GM20431 (cell line): ENCODE measurements around the gene BRS3.
"Not testable (repeated sequence)": the region's sequence is repeated elsewhere in the genome, so short reads cannot be mapped to it uniquely, and the experiment has no call there.

Experiments
- in situ Hi-C: fragments of 300-500 bp; cut with MseI, MboI; formaldehyde crosslinking; loops from one replicate; pipeline ENCODE4 v1.15.0; 2020; ENCODE audit warnings: low sequenced_read_pairs; ENCODE audit not compliant: unreplicated experiment

Gene BRS3

DNA sequence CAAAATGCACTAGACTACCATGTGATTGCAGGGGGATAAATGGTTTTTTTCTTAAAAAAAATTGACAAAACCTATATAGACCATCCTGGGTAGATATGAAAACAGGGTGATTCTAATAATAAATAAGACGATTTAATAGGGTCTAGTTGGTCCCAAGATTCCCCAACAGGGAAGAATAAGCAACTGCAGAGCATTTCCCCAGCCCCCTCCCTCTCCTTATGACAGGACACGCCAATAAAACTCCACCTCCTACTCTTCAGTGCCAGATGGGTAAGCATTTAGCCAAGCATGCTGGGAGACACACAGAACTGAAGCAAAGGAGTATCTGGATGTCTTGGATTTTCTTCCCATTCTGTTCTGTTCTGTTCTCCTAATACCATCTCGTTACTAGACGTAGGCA, at the start of gene BRS3:
TSS of gene BRS3 (plus strand) at position 301 of the 400 bp plus-strand sequence. CDS start 168 bp downstream, outside the sequence.
- in situ Hi-C loops: no loop called here

DNA sequence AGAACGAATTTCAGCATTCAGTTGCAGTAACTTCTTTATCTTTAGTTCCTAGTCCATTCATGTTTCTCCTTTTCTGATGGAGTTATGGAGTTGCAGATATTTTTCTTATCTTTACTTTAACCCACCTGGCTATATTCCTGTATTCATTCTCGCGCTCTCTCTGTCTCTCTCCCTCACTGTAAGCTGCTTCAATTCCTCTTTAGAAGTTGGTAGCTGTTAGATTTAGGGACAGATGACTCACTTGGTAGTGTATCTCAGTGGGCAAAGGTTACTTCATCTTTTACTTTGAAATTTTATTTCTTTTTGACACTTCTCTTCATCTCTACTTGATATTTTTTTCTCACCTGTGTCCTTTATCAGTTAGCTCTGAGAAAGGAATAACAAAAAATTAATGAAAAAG, 49.6 kb upstream of the BRS3 start:
- in situ Hi-C loops: no loop called here

DNA sequence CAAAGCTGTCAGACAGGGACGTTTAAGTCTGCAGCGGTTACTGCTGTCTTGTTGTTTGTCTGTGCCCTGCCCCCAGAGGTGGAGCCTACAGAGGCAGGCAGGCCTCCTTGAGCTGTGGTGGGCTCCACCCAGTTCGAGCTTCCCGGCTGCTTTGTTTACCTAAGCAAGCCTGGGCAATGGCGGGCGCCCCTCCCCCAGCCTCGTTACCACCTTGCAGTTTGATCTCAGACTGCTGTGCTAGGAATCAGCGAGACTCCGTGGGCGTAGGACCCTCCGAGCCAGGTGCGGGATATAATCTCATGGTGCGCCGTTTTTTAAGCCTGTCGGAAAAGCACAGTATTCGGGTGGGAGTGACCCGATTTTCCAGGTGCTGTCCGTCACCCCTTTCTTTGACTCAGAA, 42.1 kb upstream of the BRS3 start:
- in situ Hi-C loops: not testable (repeated sequence)

DNA sequence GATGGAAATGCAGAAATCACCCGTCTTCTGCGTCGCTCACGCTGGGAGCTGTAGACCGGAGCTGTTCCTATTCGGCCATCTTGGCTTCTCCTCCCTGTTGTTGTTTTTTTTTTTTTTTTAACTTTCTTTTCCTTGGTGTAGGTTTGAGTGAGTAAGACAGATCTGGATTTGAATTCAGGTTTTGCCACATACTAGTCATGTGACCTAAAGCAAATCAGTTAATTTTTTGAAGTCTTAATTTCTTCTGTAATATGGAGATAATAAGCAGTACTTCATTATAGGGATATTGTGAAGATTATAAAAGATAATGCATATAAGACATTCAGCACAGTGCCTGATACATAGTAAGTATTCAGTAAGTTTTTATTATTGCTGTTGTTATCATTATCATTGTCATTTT, 41.5 kb upstream of the BRS3 start:
- in situ Hi-C loops: no loop called here

DNA sequence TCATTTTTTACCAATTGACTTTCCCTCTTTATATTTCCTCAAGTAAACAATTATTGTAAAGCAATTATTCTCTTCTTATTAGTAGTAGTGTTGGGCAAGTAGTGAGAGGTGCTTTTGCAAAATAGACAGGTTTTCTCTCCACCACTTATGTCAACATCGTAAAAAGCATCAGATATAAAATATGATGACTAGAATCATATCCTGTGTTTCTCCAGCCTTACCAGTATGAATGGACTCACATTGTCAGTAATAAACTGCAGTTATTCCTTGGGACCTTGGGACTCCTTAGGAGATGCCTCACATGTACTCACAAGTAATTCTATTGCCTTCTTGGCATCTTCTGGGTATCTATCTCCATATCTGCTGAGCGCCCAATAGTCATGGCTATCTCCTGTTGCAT, 40.4 kb upstream of the BRS3 start:
- in situ Hi-C loops: no loop called here

DNA sequence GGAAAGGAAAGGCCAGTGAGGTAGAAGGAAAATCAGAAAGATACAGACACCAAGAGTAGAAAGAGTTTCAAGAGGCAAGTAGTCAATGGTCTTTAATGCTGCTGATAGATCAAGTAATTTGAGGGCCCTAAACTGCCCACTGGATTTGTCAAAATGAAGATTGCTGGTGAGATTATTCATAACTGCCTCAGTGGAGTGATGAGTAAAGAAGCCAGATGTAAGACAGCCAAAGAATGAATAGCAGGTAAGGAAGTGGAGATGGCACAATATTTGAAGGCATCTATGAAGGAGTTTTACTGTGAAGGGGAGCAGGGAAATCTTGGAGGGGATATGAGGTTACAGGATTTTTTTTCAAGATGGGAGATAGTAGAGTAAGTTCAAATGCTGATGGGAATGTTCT, 39.8 kb upstream of the BRS3 start:
- in situ Hi-C loops: no loop called here

DNA sequence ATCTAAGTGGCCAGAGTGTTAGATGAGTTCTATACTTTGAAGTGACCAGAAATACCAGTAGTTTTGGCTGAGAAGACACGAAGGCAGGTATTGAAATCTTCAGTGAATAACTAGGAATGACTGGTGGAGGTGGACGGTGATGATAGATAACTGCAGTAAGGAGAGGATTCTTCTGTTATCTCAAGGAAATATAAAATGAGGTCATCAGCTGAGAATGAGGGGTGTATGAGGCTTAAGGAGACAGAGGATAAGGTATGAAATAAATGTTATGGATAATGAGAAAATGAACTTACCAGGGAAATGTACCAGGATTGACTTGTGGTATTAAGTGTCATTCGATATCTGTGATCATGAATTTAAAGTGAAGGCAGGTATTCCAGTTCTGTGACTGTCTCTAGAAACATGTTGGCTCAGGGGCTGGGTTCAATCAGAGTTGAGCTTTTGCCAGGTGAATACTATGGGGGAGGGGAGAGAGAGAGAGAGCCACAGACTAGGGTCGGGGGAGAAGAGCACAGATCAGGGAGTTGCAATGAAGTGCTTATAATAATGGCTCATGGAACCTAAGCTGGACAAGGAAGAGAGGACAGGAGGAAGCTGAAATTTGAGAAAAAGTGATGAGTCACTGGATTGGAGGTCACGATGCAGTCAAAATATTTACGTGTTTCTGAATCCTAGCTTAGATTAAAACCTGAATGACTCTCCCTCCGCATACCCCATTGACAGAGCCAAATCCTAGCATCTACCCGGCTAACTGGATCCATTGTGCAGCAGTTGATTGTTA, 37.5 kb upstream of the BRS3 start:
- in situ Hi-C loops: no loop called here

DNA sequence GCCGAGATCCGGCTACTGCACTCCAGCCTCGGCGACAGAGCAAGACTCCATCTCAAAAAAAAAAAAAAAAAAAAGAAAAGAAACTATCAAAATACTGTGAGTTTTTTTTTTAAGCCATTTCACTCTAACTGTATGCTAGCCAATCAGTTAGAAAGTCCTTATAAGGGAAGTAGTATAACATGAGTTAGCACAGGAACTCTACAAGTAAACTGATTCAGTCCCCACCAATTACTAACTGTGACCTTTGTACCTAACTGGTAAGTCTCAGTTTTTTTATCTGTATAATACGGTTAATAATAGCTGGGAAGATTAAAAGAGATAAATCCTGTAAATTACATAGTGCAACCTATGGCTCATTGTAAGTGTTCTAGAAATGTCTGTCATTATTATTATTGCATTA, 35.1 kb upstream of the BRS3 start:
- in situ Hi-C loops: no loop called here

DNA sequence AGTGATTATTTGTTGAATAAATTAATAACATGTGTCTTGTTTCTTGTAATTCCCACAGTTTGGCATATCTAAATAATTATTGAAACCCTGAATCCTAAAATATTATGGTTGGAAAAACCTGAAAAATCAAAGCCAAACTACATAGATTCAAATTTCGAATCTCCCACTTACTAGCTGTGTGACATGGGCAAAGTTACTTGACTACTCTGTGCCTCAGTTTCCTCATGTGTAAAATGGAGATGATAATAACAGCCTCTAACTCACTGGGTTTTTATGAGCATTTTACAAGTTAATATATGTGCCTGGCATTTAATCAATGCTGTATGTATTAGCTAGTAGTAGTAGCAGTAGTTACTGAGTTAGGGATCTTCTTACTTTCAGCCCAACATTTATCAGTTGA, 34.6 kb upstream of the BRS3 start:
- in situ Hi-C loops: no loop called here

DNA sequence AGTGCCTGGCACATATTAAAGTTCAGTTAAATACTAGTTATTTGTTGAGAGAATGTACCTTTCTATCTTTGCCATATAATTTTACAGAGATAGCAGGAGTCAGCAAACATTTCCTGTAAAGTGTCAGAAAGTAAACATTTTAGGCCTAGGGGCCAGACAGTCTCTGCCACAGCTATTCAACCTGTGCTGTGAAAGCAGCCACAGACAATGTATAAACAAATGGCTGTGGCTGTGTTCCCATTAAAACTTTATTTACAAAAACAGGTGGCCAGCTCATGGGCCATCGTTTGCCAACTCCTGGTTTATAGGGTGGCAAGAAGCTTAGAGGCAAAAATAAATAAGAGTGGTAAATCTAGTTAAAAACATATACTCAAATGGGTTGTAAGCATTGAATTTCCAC, 34.0 kb upstream of the BRS3 start:
- in situ Hi-C loops: no loop called here

DNA sequence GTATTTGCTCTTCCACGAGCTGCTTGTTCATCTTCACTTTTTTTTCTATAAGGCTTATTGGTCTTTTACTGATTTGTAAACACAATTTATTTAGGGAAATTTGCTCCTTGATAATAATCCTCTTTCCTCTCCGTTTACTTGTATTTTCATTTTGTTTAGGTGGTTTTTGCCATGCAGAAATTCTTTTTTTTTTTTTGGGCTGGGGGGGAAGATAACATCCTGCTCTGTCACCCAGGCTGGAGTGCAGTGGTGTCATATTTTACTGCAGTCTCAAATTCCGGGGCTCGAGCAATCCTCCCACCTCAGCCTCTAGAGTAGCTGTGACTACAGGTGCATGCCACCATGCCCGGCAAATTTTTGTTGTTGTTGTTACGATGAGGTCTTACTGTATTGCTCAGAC, 31.6 kb upstream of the BRS3 start:
- in situ Hi-C loops: no loop called here

DNA sequence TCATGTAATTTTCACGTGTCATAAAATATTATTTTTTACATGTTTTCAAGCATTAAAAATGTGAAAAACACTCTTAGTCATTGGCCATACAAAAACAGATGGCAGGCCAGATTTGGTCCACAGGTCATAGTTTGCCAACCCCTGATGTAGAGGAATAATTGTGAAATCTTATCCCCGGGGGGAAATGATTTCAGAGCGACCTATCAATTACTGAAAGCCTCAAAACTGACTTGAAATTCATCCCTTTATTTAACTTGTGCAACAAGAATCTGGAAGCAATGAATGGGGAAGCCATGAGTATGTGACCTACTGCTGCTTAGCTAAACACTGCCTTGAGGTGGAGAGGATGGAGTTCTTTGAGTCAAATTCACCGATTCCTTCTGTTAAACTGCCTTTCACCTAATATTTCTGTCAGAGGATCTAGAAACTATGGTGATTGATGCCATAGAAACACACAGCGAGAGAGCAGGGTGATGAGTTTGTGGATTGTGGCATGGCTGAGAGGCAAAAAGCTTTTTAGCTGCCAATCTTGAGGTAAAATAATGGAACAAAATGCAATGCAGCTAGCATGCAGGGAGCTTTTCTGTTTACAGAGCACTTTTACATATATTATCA, 30.3 kb upstream of the BRS3 start:
- in situ Hi-C loops: no loop called here

DNA sequence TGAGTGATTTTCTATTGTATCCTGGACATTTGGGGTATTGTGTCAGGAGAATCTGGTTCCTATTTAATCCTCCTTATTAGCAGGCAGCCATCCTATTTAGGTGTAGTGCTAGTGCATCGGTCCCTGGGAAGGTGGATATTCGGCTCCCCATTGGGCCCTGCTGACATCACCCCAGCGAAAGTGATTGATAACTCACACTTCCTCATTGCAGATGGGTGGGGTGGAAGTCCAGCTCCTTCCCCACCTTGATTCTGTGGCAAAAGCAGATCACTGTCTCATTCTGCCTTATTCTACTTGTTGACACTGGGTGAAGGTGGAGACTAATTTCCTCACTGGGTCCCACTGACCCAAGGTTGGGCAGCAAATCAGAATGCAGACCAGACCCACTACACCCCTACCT, 23.2 kb upstream of the BRS3 start:
- in situ Hi-C loops: no loop called here

DNA sequence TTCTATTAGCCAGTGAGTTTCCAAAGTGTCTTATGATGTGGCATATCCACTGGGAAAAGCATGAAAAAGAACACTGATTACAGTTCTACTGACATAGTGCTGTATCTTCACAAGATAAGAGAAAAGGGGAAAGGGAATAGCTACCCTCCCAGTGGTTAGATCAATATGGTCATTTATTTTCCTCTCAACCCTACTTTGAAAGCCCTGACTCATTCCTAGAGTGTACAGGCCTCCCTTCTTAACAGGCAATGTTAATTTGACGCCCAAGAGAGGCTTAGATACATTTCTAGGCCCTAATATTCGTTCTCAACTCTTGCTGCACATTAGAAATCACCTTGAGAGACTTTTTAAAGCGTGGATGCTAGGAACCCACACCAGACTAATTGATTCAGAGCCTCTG, 20.4 kb upstream of the BRS3 start:
- in situ Hi-C loops: no loop called here

DNA sequence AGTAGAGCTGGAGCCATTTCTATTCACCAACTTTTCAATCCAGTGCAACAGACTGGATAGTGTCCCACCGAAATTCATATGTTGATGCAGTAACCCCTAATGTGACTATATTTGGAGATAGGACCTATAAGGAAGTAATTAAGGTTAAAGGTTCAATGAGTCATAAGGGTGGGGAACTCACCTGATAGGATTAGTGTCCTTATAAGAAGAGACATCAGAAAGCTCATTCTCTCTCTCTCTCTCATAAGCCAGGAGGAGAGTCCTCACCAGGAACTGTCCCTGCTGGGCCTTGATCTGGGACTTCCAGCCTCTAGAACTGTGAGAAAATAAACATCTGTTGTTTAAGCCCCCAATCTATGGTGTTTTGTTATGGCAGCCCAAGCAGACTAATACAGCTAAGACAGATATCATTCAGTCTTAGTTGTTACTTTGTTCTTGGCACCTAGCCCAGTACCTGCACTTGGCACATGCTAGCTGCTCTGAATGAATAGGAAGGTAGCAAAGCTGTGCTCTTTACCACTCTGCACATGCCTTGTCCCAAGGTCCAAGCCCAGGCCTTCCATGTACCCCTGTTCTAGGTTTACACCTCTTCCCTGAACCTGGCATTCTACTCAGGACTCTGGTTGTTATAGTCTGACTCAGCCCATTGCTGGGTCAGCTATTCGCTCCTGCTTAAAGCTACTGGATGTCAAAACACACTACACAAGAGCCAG, 19.2 kb upstream of the BRS3 start:
- in situ Hi-C loops: no loop called here

DNA sequence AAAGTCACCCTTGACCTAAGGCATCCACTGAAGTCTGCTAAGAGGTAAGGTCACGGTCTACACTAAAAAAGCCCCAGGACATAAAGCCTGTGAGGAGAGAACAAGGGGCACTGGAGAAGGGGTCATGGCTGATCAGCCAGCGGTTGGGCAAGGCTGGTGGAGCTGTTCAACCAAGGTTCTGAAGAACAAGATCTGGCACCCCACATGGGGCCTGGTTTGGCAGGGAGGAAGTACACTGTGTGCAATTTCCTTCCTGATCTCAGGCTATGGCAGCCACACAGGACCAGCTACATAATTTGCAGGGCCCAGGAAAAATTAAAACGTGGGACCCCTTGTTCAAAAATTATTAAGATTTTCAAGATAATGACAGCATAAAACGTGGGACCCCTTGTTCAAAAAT, 14.1 kb upstream of the BRS3 start:
- in situ Hi-C loops: no loop called here

DNA sequence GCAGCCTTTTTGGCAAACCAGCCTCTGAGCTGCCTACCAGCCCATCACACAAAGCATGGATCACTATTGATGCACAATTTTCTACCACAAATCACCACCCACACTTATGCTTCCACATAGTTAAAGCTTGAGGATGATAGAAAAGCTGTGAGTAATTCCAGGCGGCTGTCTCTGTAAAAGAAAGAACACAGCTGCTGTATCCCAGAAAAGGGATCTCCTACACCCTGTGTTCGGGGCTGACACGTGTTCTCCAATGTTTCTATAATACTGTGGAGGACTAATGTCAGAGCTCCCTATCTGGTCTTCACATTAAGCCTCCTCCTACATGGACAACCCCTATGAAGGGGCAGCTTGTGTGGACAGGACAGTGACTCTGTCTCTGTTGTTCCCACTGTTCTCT, 12.5 kb upstream of the BRS3 start:
- in situ Hi-C loops: no loop called here

DNA sequence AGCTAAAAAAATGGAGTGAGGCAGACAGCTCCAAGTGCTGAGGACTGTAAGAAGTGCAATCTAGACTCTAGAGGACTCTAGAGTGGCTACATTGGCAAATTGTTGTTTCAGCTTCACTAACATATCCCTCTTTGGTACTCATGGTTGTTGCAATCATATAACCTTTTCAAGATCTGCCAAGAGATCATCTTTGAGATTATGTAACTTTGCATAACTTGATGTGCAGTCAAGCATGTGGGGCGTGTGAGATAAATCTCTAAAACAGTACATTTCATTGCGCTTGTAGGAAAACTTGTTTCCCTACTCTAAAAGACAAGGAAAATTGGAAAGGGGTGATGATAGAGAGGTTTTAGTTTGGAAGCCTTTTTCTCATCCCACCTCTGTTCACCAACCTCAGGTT, 11.2 kb upstream of the BRS3 start:
- in situ Hi-C loops: no loop called here

DNA sequence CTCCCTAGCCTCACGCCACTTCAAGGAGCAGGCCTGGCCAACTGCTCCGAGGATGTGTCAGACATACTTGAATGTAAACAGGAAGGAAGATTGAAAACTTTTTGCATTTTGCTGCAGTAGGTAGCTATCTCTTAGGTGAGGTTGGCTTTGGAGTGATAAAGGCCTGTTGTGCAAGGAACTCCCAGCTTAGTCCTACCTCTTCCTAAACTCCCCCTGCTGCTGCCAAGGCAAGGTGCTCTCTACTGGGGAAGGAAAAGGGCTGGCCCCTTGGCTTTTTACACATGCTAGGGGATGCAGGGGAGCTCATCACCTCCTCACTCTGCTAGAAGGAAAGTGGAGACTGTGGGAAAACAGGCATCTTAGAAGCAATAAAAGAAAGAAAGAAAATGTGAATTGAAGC, 10.7 kb upstream of the BRS3 start:
- in situ Hi-C loops: no loop called here

DNA sequence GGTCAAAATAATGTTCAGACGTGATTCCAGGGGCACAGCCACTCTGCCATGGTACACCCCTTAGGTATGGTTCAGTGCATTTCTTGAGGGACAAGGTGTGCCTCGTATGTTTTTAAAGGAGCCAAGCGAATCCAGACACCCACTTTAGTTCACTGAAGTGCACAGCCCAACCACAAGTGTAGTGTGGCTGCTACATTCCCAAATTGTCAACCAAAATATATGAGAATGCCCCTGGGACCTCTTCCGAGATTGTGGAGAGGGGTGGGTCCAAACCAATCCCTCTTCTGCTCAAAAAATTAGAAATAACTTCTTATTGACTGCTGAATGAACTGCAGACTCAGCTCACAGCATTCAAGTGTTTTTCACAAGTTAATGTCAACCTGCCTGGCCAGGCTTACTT, 7.4 kb upstream of the BRS3 start:
- in situ Hi-C loops: no loop called here

DNA sequence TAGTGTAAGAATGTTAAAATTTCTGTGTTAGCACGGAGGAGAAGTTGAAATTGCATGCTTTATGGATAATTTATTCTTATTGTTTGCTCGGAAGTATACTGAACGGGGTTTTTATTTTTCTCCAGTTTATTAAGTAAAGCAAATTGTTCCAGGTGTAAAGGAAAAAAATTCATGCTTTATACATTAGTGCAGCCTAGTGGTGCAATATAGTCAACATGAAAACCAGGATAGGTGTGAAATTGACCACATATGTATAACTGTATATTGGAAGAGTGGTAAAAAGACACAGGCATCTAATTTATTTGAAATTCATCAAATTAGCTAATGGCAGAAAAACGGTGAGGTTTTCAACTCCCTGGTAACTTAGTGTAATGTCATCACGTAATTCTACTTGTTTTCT, 959 bp downstream of the BRS3 start:
- in situ Hi-C loops: no loop called here
